ENCODE measurements around the gene ESPNL. TPM values are rescaled to one million over a fixed set of nuclear protein-coding genes. Genes with fewer than 3 reads are reported as not detected.

The ESPNL gene
- total RNA-seq, 1 donor from 2014 or later, result under 0.01 TPM

DNA sequence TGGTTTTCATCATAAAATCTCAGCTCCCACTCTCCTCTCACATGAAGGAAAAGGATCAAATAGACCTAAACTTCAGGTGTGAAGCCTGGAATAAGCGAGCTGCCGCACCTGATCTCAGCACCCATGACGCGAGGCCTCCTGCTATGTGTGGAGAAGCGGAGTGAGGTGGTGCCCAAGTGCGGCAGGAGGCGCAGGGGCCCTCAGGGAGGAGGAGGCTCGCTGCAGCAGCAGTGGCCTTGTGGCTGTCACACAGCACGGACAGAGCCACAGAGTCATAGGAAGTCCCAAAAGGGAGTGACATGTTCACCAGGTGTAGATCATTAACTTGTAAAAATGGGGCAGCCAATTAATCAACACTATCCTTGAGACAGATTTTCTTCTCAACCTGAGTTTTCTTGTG lies 30.3 kb upstream of the ESPNL start:
- DNase-seq (ENCODE audit: low spot score in 2 of 2), result no peak
- no peak for FAIRE-seq

DNA sequence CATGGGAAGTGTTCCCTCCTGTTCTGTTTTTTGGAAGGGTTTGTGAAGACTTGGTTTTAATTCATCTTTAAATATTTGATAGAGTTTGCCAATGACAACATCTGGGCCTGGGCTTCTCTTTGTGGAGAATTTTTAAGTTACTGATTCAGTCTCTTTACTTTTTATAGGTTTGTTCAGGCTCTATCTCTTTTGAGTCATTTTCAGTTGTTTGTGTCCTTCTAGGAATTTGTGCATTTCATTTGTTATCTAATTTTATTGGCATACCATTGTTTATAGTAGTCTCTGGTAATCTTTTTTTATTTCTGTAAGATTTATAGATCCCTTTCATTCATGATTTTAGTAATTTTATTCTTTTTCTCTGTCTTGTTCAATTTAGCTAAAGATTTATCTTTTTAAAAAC lies 24.7 kb upstream of the ESPNL start:
- DNase-seq (ENCODE audit: low spot score in 2 of 2), result no peak
- FAIRE-seq, result no peak

DNA sequence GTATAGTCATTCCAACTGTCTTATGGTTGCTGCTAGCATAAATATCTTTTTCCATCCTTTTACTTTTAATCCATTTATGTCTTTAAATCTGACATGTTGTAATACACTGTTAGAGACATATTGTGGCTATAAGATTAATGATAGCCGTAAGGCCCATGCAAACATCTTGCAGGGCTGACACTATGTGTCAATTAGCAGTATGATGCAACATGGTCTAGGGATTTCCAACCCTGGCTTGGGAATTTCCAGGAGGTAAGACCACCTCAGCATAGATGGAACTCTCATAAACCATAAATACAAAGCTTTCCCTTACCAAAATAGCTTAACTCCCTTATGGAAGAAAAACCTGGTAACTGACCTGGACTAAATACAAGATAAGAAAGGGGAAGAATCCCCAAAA lies 22.8 kb upstream of the ESPNL start:
- no peak for FAIRE-seq

DNA sequence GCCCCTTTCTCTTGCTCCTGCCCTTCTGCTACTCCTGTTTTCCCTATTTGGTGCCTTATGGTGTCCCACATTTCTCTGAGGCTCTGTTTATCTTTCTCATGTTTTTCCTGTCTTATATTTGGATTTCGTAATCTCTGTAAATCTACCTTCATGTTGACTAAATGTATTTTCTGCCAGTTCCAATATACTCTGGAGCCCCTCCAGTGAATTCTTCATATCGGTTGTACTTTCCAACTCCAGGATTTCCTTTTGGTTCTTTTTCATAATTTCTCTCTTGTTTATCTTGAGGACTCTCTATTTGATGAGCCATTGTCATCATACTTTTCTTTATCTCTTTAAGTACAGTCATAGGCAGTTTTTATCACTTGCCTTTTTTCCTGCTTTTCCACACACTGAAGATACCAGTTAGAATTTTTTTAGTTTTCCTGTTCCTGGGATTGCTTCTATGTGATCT lies 20.2 kb upstream of the ESPNL start:
- DNase-seq (ENCODE audit: low spot score in 2 of 2) (no peak), FAIRE-seq (no peak)

More for the DNA sequence above, 22.8 kb upstream of the ESPNL start:
- no peak for DNase-seq (ENCODE audit: low spot score in 2 of 2)

DNA sequence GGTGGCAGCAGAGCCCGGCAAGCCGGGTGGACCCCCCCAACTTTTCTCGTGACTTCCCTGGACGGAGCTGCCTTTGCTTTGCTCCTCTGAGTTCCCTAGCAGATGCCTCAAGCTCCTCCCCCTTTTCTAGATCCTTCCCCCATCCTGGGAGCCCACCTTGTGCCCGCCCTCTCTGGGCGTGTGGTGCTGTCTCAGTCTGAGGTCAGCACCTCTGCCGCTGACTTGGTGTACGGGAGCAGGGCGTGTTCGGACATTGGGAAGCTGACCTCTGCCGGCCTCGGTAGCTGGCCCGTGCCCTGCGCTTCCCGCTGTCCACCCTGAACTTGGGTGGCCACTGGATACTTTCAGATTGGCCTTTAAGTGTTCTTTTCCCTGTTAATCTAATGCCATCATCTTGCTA lies 19.6 kb upstream of the ESPNL start:
- DNase-seq (ENCODE audit: low spot score in 2 of 2), result no peak
- FAIRE-seq, result no peak

- FAIRE-seq, result no peak
- no peak for DNase-seq (ENCODE audit: low spot score in 2 of 2)
Observed at GRCh38 chr2:238081150-238081549, 19.0 kb upstream of the ESPNL start.

DNA sequence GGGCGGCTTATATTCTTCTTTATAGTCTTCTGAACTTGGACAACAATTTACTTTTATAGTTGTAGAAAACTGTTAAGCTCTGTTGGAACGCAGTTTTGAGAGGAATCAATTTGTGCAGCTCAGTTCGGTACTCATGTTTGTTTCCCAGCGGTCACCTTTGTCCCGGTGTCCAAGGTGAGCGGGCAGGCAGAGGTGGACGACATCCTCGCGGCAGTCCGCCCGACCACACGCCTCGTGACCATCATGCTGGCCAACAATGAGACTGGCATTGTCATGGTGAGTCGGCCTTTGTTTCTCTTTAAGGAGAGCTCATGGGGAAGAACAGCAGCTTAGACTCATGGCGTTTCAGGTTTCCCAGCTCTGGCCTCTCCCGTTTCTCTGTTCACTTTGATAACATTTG lies 18.6 kb upstream of the ESPNL start:
- no peak for FAIRE-seq
- DNase-seq (ENCODE audit: low spot score in 2 of 2), result no peak

DNA sequence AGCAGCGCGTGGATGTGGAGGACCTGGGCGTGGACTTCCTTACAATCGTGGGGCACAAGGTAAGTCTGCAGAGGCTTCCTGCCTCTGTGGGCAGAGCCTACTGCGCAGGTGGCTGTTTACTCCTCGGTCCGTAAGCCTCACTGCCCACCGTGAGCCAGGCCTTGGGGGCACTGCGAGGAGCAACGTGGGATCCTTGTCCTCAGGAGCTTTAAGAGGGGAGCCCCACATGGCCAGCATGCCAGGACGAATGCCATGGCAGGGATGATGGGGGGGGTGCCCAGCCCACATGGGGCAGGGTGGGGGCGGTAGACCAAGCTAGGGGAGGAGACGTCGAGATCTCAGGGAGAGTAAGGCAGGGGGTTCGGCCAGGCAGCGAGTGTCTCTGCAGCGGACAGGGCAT lies 18.0 kb upstream of the ESPNL start:
- FAIRE-seq (no peak), DNase-seq (ENCODE audit: low spot score in 2 of 2) (no peak)

DNA sequence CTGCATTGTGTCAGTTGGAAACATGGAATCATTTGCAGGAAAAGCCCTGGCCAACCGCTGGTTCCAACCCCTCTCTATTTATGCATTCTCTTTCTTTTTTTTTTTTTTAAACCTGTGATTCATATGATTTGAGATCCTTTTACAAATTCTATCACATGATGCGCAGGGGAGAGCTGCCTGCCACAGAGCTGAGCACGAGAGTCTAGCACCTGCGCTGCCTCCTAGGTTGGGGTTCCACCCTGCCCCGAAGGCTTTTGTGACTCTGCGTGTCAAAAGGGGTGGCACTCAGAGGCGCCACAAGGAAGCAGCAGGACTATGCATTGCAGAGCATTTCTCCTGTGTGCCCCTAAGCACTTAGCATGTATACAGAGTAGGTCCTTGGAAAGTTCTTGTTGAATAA lies 17.3 kb upstream of the ESPNL start:
- FAIRE-seq (no peak), DNase-seq (ENCODE audit: low spot score in 2 of 2) (no peak)

GRCh38 chr2:238083919-238084318 lies 16.2 kb upstream of the ESPNL start:
- no peak for DNase-seq (ENCODE audit: low spot score in 2 of 2)
- FAIRE-seq, result no peak

GRCh38 chr2:238084761-238085160 lies 15.4 kb upstream of the ESPNL start:
- DNase-seq (ENCODE audit: low spot score in 2 of 2) (no peak), FAIRE-seq (no peak)

DNA sequence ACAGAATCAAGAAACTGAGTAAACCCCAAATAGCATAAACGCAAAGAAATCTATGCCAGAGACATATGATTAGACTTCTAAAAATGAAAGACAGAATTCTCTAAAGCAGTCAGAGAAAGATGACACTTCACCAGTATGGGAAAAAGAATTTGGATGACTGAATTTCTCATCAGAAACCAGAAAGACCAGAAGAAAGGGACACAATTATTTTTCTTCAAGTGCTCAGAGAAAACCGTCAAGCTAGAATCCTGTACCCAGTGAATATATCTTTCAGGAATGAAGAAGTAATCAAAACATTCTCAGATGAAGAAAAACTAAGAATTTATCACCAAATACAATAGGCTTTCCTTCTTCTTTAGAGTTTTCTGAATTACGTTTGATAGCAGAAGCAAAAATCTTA lies 14.2 kb upstream of the ESPNL start:
- no peak for FAIRE-seq
- DNase-seq (ENCODE audit: low spot score in 2 of 2), result no peak

GRCh38 chr2:238087211-238087610 lies 12.9 kb upstream of the ESPNL start:
- FAIRE-seq (no peak), DNase-seq (ENCODE audit: low spot score in 2 of 2) (no peak)

- no peak for FAIRE-seq
Observed at GRCh38 chr2:238090887-238091286, 9.3 kb upstream of the ESPNL start.

GRCh38 chr2:238091436-238092060 lies 8.6 kb upstream of the ESPNL start:
- FAIRE-seq (no peak), DNase-seq (ENCODE audit: low spot score in 2 of 2) (no peak)

More at GRCh38 chr2:238090887-238091286, 9.3 kb upstream of the ESPNL start:
- no peak for DNase-seq (ENCODE audit: low spot score in 2 of 2)

GRCh38 chr2:238092486-238093035 lies 7.6 kb upstream of the ESPNL start:
- no peak for DNase-seq (ENCODE audit: low spot score in 2 of 2)
- FAIRE-seq, result no peak

GRCh38 chr2:238093181-238094140 lies 6.7 kb upstream of the ESPNL start:
- FAIRE-seq (no peak), DNase-seq (ENCODE audit: low spot score in 2 of 2) (no peak)

GRCh38 chr2:238094438-238095022 lies 5.6 kb upstream of the ESPNL start:
- no peak for FAIRE-seq
- DNase-seq (ENCODE audit: low spot score in 2 of 2), result no peak

- FAIRE-seq (no peak), DNase-seq (ENCODE audit: low spot score in 2 of 2) (no peak)
Observed at GRCh38 chr2:238095143-238095542, 5.0 kb upstream of the ESPNL start.

GRCh38 chr2:238096311-238097011 lies 3.7 kb upstream of the ESPNL start:
- no peak for FAIRE-seq
- peak in 1 of 2 donors; percentile 29 for DNase-seq (ENCODE audit: low spot score in 2 of 2)

Measured in frontal cortex (tissue), 4 donors.